NCI-H1436 (cell line): ENCODE data around the gene RNF8.

ENCODE experiments used
- DNase-seq: peaks from one replicate; lab custom pipeline; 2025; lab: John Stamatoyannopoulos, UW

RNF8 gene

DNA sequence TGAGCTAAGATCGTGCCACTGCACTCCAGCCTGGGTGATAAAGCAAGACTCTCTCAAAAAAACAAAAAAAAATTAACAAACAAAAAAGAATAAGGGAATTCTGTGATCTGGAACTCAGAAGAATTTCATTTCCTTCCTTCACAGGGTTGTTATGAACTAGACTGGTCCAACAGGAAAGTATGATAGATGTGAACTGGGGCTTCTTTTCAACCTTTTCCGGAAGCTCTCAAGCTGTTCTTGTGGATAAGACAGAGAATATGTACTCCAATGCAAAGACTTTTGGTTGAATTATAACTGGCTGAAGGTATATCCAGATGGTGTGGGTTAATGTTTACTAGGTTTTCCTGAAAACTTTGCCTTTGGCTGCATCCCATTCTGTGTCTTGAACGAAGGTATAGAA lies 5.3 kb downstream of the RNF8 start:
- DNase-seq: no peak

- no peak for DNase-seq
Measured at GRCh38 chr6:37362101-37362828, 8.5 kb downstream of the RNF8 start.

GRCh38 chr6:37365791-37366190 lies 12.0 kb downstream of the RNF8 start:
- no peak for DNase-seq

- DNase-seq: no peak
Measured at GRCh38 chr6:37366910-37367309, 13.1 kb downstream of the RNF8 start.

GRCh38 chr6:37368961-37369320 lies 15.2 kb downstream of the RNF8 start:
- DNase-seq: no peak

- no peak for DNase-seq
Measured at GRCh38 chr6:37369321-37370201, 15.8 kb downstream of the RNF8 start.

- no peak for DNase-seq
Measured at GRCh38 chr6:37371154-37372083, 17.6 kb downstream of the RNF8 start.

GRCh38 chr6:37372116-37372515 lies 18.3 kb downstream of the RNF8 start:
- no peak for DNase-seq

- no peak for DNase-seq
Measured at GRCh38 chr6:37373822-37374471, 20.2 kb downstream of the RNF8 start.

DNA sequence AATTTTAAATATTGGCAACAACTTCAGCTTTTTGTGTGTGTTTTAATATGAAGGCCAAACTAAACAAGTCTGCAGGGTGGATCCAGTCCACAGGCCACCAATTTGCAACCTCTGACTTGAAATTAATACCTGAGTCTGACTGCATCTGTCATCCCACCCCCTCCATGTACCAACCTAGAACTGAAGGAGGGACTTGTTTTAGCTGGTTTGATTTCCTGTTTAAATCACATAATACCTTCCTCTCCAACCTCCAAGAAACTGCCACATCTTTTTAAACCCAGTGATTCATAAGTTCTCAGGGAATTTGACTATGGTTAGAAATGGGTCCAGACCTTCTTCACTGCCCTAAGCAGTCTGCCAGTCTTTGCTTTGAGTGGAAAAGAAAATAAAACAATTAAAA lies 21.6 kb downstream of the RNF8 start:
- no peak for DNase-seq

DNA sequence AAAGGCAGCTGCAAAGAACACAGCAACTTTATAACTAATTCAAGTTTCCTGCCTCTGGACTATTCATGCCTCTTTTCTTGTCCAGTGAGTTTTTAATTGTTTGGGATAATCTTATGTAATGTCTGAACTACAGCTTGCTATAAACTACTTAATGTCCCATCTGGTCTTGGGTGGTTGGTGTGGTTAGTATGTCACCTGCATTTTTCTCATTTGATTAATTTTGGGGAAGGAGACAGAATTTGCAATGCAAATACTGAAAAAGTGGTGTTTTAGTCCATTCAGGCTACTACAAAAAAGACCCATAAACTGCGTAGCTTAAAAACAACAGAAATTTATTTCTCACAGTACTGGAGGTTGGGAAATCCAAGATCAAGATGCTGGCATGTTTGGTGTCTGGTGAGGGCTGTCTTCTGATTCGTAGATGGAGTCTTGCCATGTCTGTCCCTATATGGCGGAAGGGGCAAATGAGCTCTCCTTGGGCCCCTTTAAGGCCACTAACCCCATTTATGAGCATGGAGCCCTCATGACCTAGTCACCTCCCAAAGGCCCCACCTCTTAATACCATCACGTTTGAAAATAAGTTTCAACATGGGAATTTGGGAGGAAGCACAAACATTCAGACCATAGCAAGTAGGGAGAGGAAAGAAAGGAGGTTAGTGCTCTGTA lies 22.4 kb downstream of the RNF8 start:
- DNase-seq: no peak

DNA sequence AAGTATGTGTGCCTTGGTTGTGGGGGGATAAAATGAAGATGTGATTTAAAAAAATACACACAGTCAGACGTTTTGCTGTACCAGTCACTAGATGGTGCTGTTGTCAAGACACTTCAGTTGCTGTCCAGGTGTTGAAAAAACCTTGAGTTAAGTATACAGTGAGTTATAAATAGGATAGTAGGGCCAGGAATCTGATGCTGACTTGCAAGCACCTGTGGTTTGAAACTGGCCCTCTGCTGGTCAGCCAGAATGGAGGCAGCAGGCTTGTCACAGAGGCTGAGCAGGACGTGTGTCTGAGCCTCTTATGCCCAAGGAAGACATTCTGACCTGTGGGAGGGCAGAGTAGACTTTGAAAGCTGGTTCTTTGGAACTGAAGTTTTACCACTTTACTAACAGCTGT lies 27.8 kb downstream of the RNF8 start:
- peak; percentile 39 for DNase-seq

- no peak for DNase-seq
Measured at GRCh38 chr6:37382994-37383765, 29.4 kb downstream of the RNF8 start.

GRCh38 chr6:37388578-37388977 lies 34.8 kb downstream of the RNF8 start:
- DNase-seq: no peak

GRCh38 chr6:37389857-37390256 lies 36.1 kb downstream of the RNF8 start:
- no peak for DNase-seq

DNA sequence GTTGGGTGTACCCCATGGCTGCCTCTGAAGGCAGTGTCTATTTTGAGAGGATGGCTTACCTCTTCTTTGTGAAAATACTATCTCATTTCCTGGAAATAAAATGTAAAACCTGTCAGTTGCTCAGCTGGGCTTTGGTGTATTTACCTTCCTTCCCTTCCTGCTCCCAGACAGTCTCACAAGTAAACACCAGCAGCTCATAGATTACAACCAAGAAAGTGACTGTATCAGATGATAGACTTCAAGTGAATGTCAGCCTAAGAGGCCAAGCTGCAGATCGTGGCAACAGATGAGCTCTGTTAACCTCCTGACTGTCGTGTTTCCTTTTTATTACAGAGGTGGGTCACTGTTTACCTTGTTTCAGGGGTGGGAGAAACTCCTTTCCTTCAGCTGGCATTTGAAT lies 37.3 kb downstream of the RNF8 start:
- no peak for DNase-seq

GRCh38 chr6:37392821-37393220 lies 39.0 kb downstream of the RNF8 start:
- DNase-seq: no peak

DNA sequence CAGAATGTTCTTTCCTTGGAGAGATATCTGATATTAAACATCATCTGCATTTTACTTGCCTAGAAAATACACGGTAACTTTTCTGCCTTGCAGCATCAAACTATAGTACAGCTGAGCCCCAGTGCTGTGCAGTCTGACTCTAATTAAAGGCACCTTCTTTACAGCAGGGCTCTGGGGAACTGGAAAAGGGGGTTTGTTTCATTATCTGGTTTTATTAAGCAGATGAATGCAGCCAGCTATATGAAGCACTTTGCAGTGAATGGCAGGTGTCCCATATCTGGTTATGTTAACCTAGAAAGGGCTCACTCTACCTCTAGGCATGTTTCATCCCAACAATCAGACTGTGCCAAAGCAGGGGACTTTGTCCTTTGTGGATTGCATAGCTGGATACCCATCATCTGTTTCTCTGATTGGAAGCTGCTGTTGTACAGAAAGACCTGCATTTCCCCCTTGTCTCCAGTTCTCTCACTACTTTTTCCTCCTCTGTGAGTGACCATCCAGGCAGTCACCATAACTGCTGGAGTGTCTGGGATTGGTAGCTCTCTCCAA lies 39.7 kb downstream of the RNF8 start:
- DNase-seq: no peak

DNA sequence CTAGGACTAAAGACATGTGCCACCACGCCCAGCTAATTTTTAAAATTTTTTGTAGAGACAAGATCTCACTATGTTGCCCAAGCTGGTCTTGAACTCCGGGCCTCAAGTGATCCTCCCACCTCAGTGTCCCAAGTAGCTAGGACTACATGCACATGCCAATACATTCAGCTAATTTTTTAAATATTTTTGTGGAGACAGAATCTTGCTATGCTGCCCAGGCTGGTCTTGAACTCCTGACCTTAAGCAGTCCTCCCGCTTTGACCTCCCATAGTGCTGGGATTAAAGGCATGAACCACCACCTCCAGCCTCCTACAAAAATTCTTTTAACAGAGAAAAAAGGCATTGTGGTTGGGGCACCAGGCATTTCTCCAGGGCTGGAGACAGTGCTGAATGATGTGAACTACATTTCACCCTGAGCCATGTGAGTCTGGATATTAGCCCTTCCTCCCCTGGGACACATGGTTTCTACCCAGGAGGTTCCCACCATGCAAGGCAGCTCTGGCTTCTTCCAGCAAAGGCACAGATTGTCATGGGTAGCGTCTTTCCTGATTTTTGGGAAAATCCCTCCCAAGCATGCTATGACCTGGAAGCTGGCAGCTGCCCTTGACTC lies 42.9 kb downstream of the RNF8 start:
- no peak for DNase-seq

- DNase-seq: no peak
Measured at GRCh38 chr6:37399131-37399530, 45.3 kb downstream of the RNF8 start.
